Thoracic aorta (tissue), 2 donors: ENCODE measurements around the gene FAM118B. TPM values are rescaled to one million over a fixed set of nuclear protein-coding genes. Genes with fewer than 3 reads are reported as not detected.

Source experiments
- ATAC-seq: fragments of 150-250 bp; one replicate; pipeline ENCODE4 v1.8.0; 2017; ENCODE audit warnings: low read depth; ENCODE audit not compliant: insufficient number of reproducible peaks, low FRiP score
- DNase-seq: peaks from one replicate; pipeline ENCODE4 v3.0.0-alpha.2; 2020; ENCODE audit warnings: low spot score
- H3K27ac ChIP-seq, 2 donors: fragments of 200-600 bp; sonication (generic); 1 replicate in 1 of 2; 2 replicates in 1 of 2; pipeline ENCODE4 v1.5.1; 2016; ENCODE audit warnings: mild to moderate bottlenecking in 2 of 2, moderate library complexity in 2 of 2
- H3K27me3 ChIP-seq: fragments of 200-600 bp; sonication (generic); replicated peaks from 2 replicates; pipeline ENCODE4 v1.6.0; 2016; ENCODE audit warnings: mild to moderate bottlenecking; ENCODE audit not compliant: insufficient read depth
- H3K36me3 ChIP-seq: fragments of 200-600 bp; sonication (generic); one replicate; pipeline ENCODE4 v1.5.1; 2016
- H3K4me1 ChIP-seq, 2 donors: fragments of 200-600 bp; sonication (generic); 1 replicate in 1 of 2; 2 replicates in 1 of 2; pipeline versions ENCODE4 v1.5.1 to v1.6.0; 2016; ENCODE audit warnings: low read depth in 2 of 2, mild to moderate bottlenecking in 1 of 2; ENCODE audit not compliant: control insufficient read depth in 1 of 2
- H3K4me3 ChIP-seq: fragments of 200-600 bp; sonication (generic); 2 replicates; pipeline ENCODE4 v1.5.1; 2016; ENCODE audit warnings: mild to moderate bottlenecking
- H3K9me3 ChIP-seq: fragments of 200-600 bp; sonication (generic); 2 replicates; pipeline ENCODE4 v1.5.1; 2016
- CTCF ChIP-seq: fragments of 200-600 bp; sonication (generic); IDR thresholded peaks from one replicate; pipeline ENCODE4 v1.5.1; 2019; ENCODE audit warnings: antibody characterized with exemption
- total RNA-seq, 2 donors: library from RNA; depleted of rRNA; stranded (reverse); fragments of >200 nt; gene quantifications; one replicate each; pipeline versions ENCODE4 v1.1.0 to v1.2.3, GENCODE V29; 2016

The FAM118B gene
- 10 to 100 TPM in 1 of 2 donors, 1 to 10 TPM in 1; 8.4 to 14.5 TPM for total RNA-seq

GRCh38 chr11:126211236-126212088, at the start of gene FAM118B, which contains the start of gene RPUSD4:
FAM118B (plus strand) TSS chr11:126211782; CDS start chr11:126235002, 23,220 bp downstream.
RPUSD4 (minus strand) TSS chr11:126211650; CDS start chr11:126211638, 12 bp downstream.
- TF ChIP-seq CTCF, result no peak
- Histone ChIP-seq H3K27me3 (no peaks in the 10 kb centered on the region), H3K36me3 (peaks cover 13% of the 10 kb centered on the region), H3K4me3 (peak within 1 kb of the TSS; percentile 97), H3K27ac (peak within 1 kb of the TSS; percentile 46 to 50), H3K4me1 (peaks cover 19 to 20% of the 10 kb centered on the region in 2 donors), H3K9me3 (no peaks in the 10 kb centered on the region)
- DNase-seq (peak; percentile 98), ATAC-seq (peak; percentile 97)

- Histone ChIP-seq H3K4me3 (no peak overlapping the region), H3K27me3 (no peaks in the 10 kb centered on the region), H3K9me3 (no peaks in the 10 kb centered on the region), H3K4me1 (peaks cover 4 to 14% of the 10 kb centered on the region in 2 donors), H3K27ac (no peak overlapping the region), H3K36me3 (no peaks in the 10 kb centered on the region)
- no peak for ATAC-seq
- no peak for TF ChIP-seq CTCF
- DNase-seq, result no peak
Measured at GRCh38 chr11:126162306-126163030, 49.1 kb upstream of the FAM118B start.

GRCh38 chr11:126163074-126163700, 48.4 kb upstream of the FAM118B start:
- H3K27ac ChIP-seq, result no peak overlapping the region
- no peak for ATAC-seq

GRCh38 chr11:126163779-126164178, 47.8 kb upstream of the FAM118B start:
- H3K27me3 ChIP-seq, result no peaks in the 10 kb centered on the region
- H3K36me3 ChIP-seq, result no peaks in the 10 kb centered on the region
- TF ChIP-seq CTCF, result no peak
- ATAC-seq (no peak), DNase-seq (no peak)
- H3K9me3 ChIP-seq, result no peaks in the 10 kb centered on the region
- H3K27ac ChIP-seq, result no peak overlapping the region
- H3K4me1 ChIP-seq, result peaks cover 4 to 14% of the 10 kb centered on the region in 2 donors
- no peak overlapping the region for H3K4me3 ChIP-seq

More at GRCh38 chr11:126163074-126163700, 48.4 kb upstream of the FAM118B start:
- DNase-seq, result peak; percentile 21
- Histone ChIP-seq H3K4me1 (peaks cover 4 to 14% of the 10 kb centered on the region in 2 donors), H3K36me3 (no peaks in the 10 kb centered on the region), H3K27me3 (no peaks in the 10 kb centered on the region), H3K4me3 (peak overlapping the region; percentile 41), H3K9me3 (no peaks in the 10 kb centered on the region)
- peak; percentile 21 for TF ChIP-seq CTCF
